ENCODE measurements around the gene PTEN.
"Not testable (repeated sequence)": the region's sequence is repeated elsewhere in the genome, so short reads cannot be mapped to it uniquely, and the experiment has no call there.

Gene PTEN

DNA sequence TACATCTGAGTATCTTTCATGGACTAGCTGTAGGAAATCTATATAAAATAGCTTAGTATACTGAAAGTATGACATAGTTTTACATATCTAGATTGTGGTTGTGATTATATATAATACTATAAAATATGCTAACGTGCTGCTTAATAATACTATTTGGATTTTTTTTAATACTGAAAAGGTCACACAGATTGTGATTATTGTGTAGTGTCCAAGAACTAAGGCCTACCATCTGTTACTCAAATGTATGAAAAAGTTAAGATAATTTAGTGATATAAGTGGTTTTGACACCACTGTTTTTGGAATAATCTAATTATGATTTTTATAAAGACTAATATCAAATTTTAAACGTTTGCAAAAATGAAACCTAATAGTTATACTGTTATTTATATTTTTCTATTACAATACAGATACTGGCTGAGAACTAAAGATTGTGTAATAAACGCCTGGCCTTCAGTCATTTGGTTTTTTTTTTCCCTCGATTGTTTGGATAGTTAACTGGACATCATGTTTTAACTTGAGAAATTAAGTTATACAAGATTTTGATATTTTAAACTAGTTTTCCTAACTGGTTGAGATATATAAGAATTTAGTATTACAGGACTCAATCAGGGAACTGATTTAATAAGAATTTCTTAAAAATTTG is 12.6 kb downstream of the PTEN start:
- peaks cover 24% of the 10 kb centered on the region for H3K4me1 ChIP-seq (ENCODE audit: insufficient read depth, low read length)
- no peaks in the 10 kb centered on the region for H3K27me3 ChIP-seq (ENCODE audit: control insufficient read depth in 1 of 2, insufficient read depth in 2 of 2, low read length in 2 of 2)
- H3K9ac ChIP-seq (ENCODE audit: low read length): no peak overlapping the region
- H3K4me3 ChIP-seq (ENCODE audit: low read depth in 1 of 2, low read length in 2 of 2): no peak overlapping the region
- no peaks in the 10 kb centered on the region for H3K9me3 ChIP-seq (ENCODE audit: low read length)
- no peaks in the 10 kb centered on the region for H3K36me3 ChIP-seq (ENCODE audit: insufficient read depth, low read length)
- H3K27ac ChIP-seq (ENCODE audit: low read depth, low read length): no peak overlapping the region

DNA sequence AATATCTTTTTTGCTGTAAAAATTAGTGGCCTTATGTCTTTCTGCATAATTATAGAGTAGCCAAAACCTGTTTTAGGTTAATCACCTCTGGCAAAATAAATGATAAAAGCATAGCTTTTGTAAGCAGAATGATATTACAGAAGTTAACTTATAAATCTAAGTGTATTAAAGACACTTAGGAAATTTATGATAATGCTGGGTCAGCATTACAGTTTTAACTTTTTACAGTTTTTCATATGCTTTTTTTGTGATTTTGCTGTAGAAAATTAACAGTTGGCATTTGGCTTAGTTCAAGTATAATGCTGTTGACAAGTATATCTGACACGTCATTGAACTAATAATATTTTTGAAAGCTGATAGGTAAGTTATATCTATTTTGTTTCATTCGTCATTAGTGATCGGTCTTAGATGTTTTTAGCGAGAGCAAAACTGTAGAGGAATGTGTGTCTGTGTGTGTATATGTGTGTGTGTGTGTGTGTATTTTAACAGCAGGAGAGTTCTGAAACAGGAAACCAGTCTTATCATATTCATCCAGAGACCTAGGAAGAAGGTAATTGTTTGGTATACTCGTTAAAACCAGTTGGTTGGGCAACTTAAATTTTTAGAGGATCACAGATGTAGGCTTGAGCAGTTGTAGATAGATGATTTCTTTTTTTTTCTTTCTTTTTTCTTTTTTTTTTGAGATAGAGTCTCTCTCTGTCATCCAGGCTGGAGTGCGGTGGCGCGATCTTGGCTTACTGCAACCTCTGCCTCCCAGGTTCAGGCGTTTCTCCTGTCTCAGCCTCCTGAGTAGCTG is 15.4 kb downstream of the PTEN start:
- Histone ChIP-seq H3K27me3 (ENCODE audit: control insufficient read depth in 1 of 2, insufficient read depth in 2 of 2, low read length in 2 of 2) (no peaks in the 10 kb centered on the region), H3K4me1 (ENCODE audit: insufficient read depth, low read length) (peaks cover 15% of the 10 kb centered on the region), H3K9me3 (ENCODE audit: low read length) (no peaks in the 10 kb centered on the region), H3K9ac (ENCODE audit: low read length) (no peak overlapping the region), H3K27ac (ENCODE audit: low read depth, low read length) (no peak overlapping the region), H3K36me3 (ENCODE audit: insufficient read depth, low read length) (no peaks in the 10 kb centered on the region), H3K4me3 (ENCODE audit: low read depth in 1 of 2, low read length in 2 of 2) (no peak overlapping the region)

DNA sequence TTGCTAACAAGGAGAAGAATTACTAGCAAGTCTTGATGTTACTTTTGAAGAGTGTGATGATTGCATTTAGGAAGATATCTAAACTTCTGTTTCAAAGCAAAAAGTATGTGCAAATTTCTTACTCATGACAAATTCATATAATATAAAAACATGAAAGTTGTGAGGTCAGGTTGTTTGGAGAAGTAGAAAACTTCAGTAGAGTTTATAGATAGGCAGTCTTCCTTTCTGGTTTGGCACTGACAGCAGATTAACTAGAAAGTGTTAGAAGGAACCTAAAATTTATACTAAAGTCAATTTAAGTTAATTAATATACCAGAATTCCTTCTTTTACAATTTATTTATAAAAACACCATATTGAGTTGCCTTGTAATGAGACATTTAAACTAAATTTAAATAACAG is 16.9 kb downstream of the PTEN start:
- Histone ChIP-seq H3K27me3 (ENCODE audit: control insufficient read depth in 1 of 2, insufficient read depth in 2 of 2, low read length in 2 of 2) (no peaks in the 10 kb centered on the region), H3K36me3 (ENCODE audit: insufficient read depth, low read length) (no peaks in the 10 kb centered on the region), H3K27ac (ENCODE audit: low read depth, low read length) (no peak overlapping the region), H3K4me1 (ENCODE audit: insufficient read depth, low read length) (peaks cover 11% of the 10 kb centered on the region), H3K9ac (ENCODE audit: low read length) (no peak overlapping the region), H3K4me3 (ENCODE audit: low read depth in 1 of 2, low read length in 2 of 2) (no peak overlapping the region), H3K9me3 (ENCODE audit: low read length) (no peaks in the 10 kb centered on the region)

DNA sequence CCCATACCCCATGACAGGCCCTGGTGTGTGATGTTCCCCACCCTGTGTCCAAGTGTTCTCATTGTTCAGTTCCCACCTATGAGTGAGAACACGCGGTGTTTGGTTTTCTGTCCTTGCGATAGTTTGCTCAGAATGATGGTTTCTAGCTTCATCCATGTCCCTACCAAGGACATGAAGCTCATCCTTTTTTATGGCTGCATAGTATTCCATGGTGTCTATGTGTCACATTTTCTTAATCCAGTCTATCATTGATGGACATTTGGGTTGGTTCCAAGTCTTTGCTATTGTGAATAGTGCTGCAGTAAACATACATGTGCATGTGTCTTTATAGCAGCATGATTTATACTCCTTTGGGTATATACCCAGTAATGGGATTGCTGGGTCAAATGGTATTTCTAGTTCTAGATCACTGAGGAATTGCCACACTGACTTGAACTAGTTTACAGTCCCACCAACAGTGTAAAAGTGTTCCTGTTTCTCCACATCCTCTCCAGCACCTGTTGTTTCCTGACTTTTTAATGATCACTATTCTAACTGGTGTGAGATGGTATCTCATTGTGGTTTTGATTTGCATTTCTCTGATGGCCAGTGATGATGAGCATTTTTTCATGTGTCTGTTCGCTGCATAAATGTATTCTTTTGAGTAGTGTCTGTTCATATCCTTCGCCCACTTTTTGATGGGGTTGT is 18.1 kb downstream of the PTEN start:
- not testable (repeated sequence) for H3K9me3 ChIP-seq (ENCODE audit: low read length); H3K27ac ChIP-seq (ENCODE audit: low read depth, low read length); H3K27me3 ChIP-seq (ENCODE audit: control insufficient read depth in 1 of 2, insufficient read depth in 2 of 2, low read length in 2 of 2); H3K4me3 ChIP-seq (ENCODE audit: low read depth in 1 of 2, low read length in 2 of 2); H3K4me1 ChIP-seq (ENCODE audit: insufficient read depth, low read length); H3K36me3 ChIP-seq (ENCODE audit: insufficient read depth, low read length); H3K9ac ChIP-seq (ENCODE audit: low read length)

DNA sequence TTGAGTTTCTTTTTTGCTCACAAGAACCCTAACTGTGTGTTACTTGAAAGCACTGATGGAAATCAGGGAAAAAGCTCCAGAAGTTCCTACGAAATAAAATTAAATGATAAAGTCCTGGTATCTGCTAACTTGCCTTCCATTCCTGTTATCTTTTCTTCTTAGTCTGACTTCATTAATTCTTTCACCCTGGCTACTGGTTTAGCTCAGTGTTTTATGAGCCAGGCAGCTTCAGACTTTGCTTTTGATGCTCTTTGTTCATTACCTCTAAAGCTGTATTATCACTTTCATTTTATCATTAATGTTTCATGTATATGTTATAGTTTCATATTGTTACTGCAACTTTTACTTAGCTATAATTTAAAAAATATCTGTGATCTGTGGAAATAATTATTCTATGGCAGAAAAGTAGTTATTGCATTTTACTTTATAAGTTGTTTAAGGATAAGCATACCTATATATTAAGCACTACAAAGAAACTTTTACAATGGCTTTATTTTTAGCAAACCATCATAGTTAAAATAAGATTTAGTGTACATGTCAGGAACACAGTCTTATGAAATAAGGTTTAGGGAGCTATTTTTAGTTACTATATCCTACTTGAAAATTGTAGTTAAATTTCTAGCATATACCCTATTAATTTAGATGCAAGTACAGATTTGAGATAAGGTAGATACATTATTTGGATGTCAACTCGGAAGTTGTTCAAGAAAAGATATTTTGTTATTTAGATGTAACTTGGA is 19.3 kb downstream of the PTEN start:
- peaks cover 12% of the 10 kb centered on the region for H3K36me3 ChIP-seq (ENCODE audit: insufficient read depth, low read length)
- no peaks in the 10 kb centered on the region for H3K9me3 ChIP-seq (ENCODE audit: low read length)
- no peaks in the 10 kb centered on the region for H3K27me3 ChIP-seq (ENCODE audit: control insufficient read depth in 1 of 2, insufficient read depth in 2 of 2, low read length in 2 of 2)
- no peak overlapping the region for H3K9ac ChIP-seq (ENCODE audit: low read length)
- H3K27ac ChIP-seq (ENCODE audit: low read depth, low read length): no peak overlapping the region
- H3K4me1 ChIP-seq (ENCODE audit: insufficient read depth, low read length): peaks cover 7% of the 10 kb centered on the region
- H3K4me3 ChIP-seq (ENCODE audit: low read depth in 1 of 2, low read length in 2 of 2): no peak overlapping the region

DNA sequence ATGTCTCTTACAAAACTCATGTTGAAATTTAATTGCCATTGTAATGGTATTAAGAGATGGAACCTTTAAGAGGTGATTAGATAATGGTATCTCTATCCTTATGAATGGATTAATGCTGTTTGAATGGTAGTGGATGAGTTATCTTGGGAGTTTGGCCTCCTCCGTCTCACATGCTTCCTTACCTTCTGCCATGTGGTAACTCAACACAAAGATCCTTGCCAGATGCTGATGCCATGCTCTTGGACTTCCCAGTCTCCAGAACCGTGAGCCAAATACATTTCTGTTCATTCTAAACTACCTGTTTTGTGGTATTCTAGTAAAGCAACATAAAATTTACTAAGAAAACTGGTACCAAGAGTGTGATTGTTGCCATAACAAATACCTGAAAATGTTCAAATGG is 23.2 kb downstream of the PTEN start:
- H3K4me3 ChIP-seq (ENCODE audit: low read depth in 1 of 2, low read length in 2 of 2): no peak overlapping the region
- no peak overlapping the region for H3K27ac ChIP-seq (ENCODE audit: low read depth, low read length)
- H3K27me3 ChIP-seq (ENCODE audit: control insufficient read depth in 1 of 2, insufficient read depth in 2 of 2, low read length in 2 of 2): no peaks in the 10 kb centered on the region
- peaks cover 12% of the 10 kb centered on the region for H3K36me3 ChIP-seq (ENCODE audit: insufficient read depth, low read length)
- H3K9ac ChIP-seq (ENCODE audit: low read length): no peak overlapping the region
- no peaks in the 10 kb centered on the region for H3K9me3 ChIP-seq (ENCODE audit: low read length)
- peaks cover 7% of the 10 kb centered on the region for H3K4me1 ChIP-seq (ENCODE audit: insufficient read depth, low read length)

DNA sequence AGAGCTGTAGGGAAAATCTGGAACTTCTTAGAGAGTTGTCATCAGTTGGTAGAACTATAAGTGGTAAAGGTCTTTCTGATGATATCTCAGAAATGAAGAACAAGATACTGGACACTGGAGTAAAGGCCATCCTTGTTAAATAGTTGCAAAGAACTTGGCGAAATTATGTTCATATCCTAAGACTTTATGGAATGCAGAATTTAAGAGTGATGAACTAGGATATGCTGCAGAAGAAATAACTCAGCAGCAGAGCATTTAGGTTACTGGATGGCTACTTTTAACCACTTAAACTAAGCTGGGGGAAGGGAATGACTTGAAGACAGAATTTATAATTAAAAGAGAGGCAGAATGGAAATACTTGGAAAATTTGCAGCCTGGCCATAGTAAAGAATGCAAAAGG is 23.7 kb downstream of the PTEN start:
- Histone ChIP-seq H3K27me3 (ENCODE audit: control insufficient read depth in 1 of 2, insufficient read depth in 2 of 2, low read length in 2 of 2) (no peaks in the 10 kb centered on the region), H3K4me3 (ENCODE audit: low read depth in 1 of 2, low read length in 2 of 2) (no peak overlapping the region), H3K9me3 (ENCODE audit: low read length) (no peaks in the 10 kb centered on the region), H3K27ac (ENCODE audit: low read depth, low read length) (no peak overlapping the region), H3K4me1 (ENCODE audit: insufficient read depth, low read length) (peaks cover 7% of the 10 kb centered on the region), H3K9ac (ENCODE audit: low read length) (no peak overlapping the region), H3K36me3 (ENCODE audit: insufficient read depth, low read length) (peaks cover 12% of the 10 kb centered on the region)

DNA sequence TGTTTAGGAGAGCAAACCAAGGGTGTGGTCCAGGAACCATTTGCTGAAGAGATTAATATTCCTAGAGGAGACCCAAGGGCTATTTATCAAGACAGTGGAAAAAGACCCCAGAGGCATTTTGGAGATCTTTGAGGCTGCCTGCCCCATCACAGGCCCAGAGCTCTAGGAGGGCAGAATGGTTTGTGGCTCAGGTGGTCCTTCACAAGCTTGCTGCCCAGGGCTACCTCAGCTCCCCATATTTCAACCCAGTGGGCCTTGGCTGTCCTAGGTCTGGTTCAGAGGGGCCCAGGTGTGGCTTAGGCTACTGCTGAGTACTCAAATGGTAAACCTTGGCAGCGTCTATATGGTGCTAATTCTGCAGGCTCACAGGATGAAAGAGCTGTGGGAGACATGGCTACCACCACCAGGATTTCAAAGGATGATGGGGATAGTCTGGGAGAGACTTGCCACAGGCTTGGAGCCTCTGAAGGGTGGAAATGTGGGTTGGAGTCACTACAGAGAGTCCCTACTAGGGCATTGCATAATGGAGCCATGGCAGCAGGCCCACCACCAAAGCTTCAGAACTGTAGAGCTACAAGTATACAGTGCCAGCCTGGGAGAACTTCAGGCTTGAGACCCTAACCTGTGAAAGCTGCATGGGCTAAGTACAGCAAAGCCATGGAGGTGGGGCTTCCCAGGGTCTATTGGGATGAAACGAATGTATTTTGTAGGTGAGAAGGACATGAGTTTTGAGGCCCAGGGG is 24.3 kb downstream of the PTEN start:
- Histone ChIP-seq H3K4me1 (ENCODE audit: insufficient read depth, low read length) (peaks cover 4% of the 10 kb centered on the region), H3K36me3 (ENCODE audit: insufficient read depth, low read length) (peaks cover 12% of the 10 kb centered on the region), H3K9ac (ENCODE audit: low read length) (no peak overlapping the region), H3K27me3 (ENCODE audit: control insufficient read depth in 1 of 2, insufficient read depth in 2 of 2, low read length in 2 of 2) (no peaks in the 10 kb centered on the region), H3K9me3 (ENCODE audit: low read length) (no peaks in the 10 kb centered on the region), H3K4me3 (ENCODE audit: low read depth in 1 of 2, low read length in 2 of 2) (no peak overlapping the region), H3K27ac (ENCODE audit: low read depth, low read length) (no peak overlapping the region)

DNA sequence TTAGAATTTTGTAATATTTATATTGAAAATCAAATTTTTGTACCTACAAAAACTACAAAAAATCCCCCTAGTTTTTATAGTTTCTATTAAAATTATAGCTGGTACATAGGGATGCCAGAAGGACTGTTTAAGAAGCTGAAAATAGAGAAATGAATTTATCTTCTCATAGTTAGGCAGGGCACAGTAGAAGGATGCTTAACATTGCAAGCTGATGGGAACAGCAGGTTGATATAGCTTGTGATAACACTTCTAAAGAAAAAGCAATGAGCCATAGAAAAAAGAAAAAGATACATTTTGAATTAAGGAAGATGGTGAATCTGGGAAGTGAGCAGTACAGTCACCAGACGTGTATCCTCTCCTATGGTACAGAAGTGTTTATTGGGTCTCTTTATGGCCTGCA is 32.0 kb downstream of the PTEN start:
- H3K4me1 ChIP-seq (ENCODE audit: insufficient read depth, low read length): no peaks in the 10 kb centered on the region

DNA sequence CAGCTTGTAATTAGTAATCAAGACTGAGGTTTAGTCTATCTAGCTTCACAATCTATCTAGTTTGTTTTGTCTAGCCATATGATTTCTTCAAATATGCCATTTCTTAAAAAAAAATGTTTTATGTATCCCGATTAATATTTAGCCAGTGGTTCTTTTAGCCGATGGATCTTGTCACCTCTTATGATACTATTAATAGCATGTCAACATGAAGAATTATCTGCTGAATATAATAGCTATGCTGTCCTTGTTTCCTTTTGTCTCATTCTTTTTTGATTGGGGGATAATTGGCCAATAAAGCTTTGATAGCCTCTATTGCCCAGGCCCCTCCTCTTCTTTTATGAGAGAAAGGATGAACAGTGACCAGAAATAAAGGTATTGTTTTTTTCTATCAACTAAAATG is 32.8 kb downstream of the PTEN start:
- Histone ChIP-seq H3K27me3 (ENCODE audit: control insufficient read depth in 1 of 2, insufficient read depth in 2 of 2, low read length in 2 of 2) (no peaks in the 10 kb centered on the region), H3K9ac (ENCODE audit: low read length) (no peak overlapping the region), H3K9me3 (ENCODE audit: low read length) (no peaks in the 10 kb centered on the region), H3K36me3 (ENCODE audit: insufficient read depth, low read length) (no peaks in the 10 kb centered on the region), H3K4me3 (ENCODE audit: low read depth in 1 of 2, low read length in 2 of 2) (no peak overlapping the region), H3K27ac (ENCODE audit: low read depth, low read length) (no peak overlapping the region), H3K4me1 (ENCODE audit: insufficient read depth, low read length) (no peaks in the 10 kb centered on the region)

More for the DNA sequence above, 32.0 kb downstream of the PTEN start:
- Histone ChIP-seq H3K27ac (ENCODE audit: low read depth, low read length) (no peak overlapping the region), H3K9me3 (ENCODE audit: low read length) (no peaks in the 10 kb centered on the region), H3K36me3 (ENCODE audit: insufficient read depth, low read length) (no peaks in the 10 kb centered on the region), H3K9ac (ENCODE audit: low read length) (no peak overlapping the region), H3K27me3 (ENCODE audit: control insufficient read depth in 1 of 2, insufficient read depth in 2 of 2, low read length in 2 of 2) (no peaks in the 10 kb centered on the region), H3K4me3 (ENCODE audit: low read depth in 1 of 2, low read length in 2 of 2) (no peak overlapping the region)

DNA sequence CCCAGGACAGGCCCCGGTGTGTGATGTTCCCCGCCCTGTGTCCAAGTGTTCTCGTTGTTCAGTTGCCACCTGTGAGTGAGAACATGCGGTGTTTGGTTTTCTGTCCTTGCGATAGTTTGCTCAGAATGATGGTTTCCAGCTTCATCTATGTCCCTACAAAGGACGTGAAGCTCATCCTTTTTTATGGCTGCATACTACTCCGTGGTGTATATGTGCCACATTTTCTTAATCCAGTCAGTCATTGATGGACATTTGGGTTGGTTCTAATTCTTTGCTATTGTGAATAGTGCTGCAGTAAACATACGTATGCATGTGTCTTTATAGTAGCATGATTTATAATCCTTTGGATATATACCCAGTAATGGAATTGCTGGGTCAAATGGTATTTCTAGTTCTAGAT is 34.5 kb downstream of the PTEN start:
- H3K4me3 ChIP-seq (ENCODE audit: low read depth in 1 of 2, low read length in 2 of 2); H3K9ac ChIP-seq (ENCODE audit: low read length); H3K36me3 ChIP-seq (ENCODE audit: insufficient read depth, low read length); H3K4me1 ChIP-seq (ENCODE audit: insufficient read depth, low read length); H3K27ac ChIP-seq (ENCODE audit: low read depth, low read length); H3K9me3 ChIP-seq (ENCODE audit: low read length); H3K27me3 ChIP-seq (ENCODE audit: control insufficient read depth in 1 of 2, insufficient read depth in 2 of 2, low read length in 2 of 2): not testable (repeated sequence)

All from muscle layer of colon (tissue), 2 donors.